ENCODE results near the gene SCART1.
"Not testable (repeated sequence)": the region's sequence is repeated elsewhere in the genome, so short reads cannot be mapped to it uniquely, and the experiment has no call there.

SCART1 gene

GRCh38 chr10:133453516-133454203, at the start of gene SCART1:
SCART1 (plus strand) TSS chr10:133453945; CDS start chr10:133453998, 53 bp downstream.
- no peak for DNase-seq

DNA sequence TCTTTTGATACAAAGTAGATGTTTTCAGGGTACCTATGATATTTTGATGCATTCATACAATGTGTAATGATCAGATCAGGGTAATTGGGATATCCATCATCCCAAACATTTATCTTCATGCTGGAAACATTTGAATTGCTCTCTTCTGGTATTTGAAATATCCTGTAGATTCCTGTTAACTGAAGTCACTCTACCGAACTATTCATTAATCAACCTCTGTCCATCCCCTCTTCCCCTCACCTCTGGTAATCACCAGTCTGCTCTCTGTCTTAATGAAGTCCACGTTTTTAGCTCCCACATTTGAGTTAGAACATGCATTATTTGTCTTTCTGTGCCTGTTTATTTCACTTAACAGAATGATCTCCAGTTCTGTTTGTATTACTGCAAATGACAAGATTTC, 48.5 kb upstream of the SCART1 start:
- no peak for DNase-seq

DNA sequence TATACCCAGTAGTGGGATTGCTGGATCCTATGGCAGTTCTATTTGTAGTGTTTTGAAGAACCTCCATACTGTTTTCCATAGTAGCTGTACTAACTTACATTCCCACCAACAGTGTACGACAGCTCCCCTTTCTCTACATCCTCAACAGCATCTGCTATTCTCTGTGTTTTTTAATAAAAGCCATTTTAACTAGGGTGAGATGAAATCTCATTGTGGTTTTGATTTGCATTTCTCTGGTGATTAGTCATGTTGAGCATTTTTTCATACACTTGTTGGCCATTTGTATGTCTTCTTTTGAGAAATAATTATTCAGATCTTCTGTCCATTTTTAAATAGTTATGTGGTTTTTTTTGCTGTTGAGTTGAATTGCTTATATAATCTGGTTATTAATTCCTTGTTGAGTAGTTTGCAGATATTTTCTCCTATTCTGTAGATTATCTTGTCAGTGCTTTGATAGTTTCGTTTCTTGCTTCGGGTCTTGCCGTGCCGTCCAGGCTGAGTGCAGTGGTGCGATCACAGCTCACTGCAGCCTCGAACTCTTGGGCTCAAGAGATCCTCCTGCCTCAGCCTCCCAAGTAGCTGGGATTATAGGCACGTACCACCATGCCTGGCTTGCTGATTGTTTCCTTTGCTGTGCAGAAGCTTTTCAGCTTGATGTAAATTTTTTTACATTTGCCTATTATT, 47.8 kb upstream of the SCART1 start:
- DNase-seq = no peak

- DNase-seq = no peak
Observed at GRCh38 chr10:133411523-133412380, 42.0 kb upstream of the SCART1 start.

GRCh38 chr10:133412381-133412711, 41.4 kb upstream of the SCART1 start:
- no peak for DNase-seq

DNA sequence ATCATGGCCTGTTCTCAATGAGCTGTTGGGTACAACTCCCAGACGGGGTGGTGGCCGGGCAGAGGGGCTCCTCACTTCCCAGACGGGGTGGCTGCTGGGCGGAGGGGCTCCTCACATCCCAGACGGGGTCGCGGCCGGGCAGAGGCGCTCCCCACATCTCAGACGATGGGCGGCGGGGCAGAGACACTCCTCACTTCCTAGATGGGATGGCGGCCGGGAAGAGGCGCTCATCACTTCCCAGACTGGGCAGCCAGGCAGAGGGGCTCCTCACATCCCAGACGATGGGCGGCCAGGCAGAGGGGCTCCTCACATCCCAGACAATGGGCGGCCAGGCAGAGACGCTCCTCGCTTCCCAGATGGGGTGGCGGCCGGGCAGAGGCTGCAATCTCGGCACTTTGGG, 39.3 kb upstream of the SCART1 start:
- not testable (repeated sequence) for DNase-seq

DNA sequence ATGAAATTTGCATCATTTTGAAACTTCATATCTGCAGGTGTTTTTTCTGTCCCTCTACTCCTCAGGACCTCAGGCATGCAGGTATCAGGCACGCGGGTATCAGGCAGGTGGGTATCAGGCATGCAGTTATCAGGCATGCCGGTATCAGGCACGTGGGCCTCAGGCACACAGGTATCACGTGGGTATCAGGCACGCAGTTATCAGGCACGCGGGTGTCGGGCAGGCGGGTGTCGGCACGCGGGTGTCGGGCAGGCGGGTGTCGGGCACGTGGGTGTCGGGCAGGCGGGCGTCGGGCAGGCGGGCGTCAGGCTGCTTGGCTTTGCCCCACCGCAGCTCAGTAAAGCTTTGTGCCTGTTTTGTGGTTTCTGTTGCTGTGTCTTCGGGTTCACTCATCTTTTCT, 38.0 kb upstream of the SCART1 start:
- DNase-seq = no peak

GRCh38 chr10:133418289-133418993, 35.3 kb upstream of the SCART1 start:
- no peak for DNase-seq

GRCh38 chr10:133419211-133419950, 34.4 kb upstream of the SCART1 start:
- no peak for DNase-seq

DNA sequence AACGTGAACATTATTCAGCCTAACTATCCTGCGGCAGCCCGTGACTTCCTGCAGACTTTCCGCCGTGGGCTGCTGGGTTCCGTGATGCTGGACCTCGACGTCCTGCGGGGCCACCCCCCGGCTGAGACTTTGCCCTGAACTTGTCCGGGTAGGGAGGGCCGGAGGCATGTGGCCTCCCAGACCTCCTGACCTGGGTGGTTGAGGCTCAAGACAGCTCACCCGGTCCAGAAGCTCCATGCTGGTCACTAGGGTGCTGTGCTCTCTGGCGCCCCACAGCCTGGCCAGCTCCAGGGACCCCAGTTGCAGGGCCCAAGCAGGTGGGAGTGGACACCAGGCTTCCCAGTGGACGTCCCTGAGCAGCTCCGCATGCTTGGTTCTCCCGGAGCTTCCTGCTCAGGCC, 33.7 kb upstream of the SCART1 start:
- no peak for DNase-seq

- DNase-seq = no peak
Observed at GRCh38 chr10:133420579-133420978, 33.2 kb upstream of the SCART1 start.

GRCh38 chr10:133421336-133422222, 32.2 kb upstream of the SCART1 start:
- no peak for DNase-seq

DNA sequence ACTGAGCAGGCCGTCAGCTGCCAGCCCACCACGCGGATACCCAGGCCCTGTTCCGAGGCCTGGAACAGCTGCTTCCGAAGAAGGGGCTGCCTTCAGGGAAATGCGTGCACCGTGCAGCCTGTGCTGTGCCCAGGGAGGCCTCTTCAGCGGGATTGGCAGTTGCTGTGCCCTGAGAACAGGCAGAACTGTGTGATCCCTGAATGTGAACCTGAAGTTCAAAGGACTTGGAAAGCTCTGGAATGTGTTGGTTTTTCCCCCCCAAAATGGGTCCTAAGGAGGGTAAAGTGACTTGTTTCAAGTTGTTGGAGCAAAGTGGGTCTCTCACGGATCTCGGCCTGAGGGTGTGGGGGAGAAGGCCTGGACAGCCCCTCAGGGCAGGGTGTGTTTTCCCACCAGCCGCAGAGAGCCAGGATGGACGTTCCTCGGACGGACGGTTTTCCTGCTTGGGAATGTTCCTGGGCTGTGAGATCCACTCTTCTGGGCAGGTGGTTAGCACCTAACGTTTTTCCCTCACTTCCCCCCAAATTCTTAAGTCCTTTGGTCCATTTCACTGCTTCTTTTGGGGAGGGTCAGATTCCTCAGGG, 31.4 kb upstream of the SCART1 start:
- no peak for DNase-seq

- no peak for DNase-seq
Observed at GRCh38 chr10:133422807-133423771, 30.7 kb upstream of the SCART1 start.

DNA sequence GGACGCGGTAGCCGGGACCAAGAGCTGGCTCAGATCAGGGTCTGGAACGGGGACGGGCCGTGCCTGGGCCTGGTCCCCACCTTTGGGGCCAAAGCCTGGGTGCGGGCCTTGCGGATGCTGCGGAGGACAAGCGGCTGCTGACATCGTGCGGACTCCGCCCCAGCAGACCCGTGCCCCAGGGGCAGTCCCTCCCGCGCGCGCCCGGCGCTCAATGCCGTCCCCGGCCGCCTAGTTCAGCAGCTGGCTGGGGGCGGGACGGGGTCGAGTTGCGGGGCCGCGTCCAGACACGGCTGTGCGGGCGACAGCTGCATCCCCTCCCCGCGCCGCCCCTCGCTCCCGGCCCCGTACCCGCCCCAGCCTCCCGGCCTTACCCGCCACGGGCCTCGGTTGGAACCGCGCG, 29.6 kb upstream of the SCART1 start:
- DNase-seq = not testable (repeated sequence)

GRCh38 chr10:133424601-133425000, 29.1 kb upstream of the SCART1 start, which contains the start of gene SPRN:
SPRN (minus strand) TSS chr10:133424625; CDS start chr10:133423681, 944 bp downstream.
- DNase-seq = not testable (repeated sequence)

GRCh38 chr10:133429571-133429970, 24.2 kb upstream of the SCART1 start:
- DNase-seq = not testable (repeated sequence)

DNA sequence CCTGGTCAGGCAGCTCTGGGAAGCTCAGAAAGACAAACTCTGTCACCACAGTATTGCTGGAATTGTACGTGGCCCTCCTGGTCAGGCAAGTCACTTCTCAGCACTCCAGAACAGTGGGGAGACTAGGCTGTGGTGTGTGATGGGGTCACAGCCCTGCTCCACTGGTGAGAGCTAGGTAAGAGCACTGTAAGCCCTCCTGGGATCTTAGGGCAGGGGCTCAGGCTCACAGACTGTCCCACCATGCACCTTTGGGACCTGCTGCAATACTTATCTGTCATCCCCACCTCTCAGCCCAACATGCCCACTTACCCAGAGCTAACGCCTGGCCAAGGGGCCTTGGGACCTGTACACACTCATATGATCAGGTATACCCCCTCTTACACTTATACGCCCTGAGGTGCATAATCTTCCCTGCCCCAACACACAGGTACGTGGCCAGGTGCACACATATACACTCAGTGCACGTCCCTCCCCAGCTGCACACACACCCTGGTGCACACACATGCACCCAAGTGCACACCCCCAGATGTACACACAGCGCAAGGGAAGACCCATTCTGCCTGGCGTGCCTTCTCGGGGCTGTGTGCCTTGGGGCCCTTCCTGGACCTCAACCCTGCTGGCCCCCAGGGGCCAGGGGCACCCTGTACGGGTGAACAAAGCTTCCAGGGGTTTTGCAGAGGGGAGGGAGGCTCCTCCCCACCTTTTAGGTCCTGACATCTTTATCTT, 21.7 kb upstream of the SCART1 start:
- DNase-seq = not testable (repeated sequence)

DNA sequence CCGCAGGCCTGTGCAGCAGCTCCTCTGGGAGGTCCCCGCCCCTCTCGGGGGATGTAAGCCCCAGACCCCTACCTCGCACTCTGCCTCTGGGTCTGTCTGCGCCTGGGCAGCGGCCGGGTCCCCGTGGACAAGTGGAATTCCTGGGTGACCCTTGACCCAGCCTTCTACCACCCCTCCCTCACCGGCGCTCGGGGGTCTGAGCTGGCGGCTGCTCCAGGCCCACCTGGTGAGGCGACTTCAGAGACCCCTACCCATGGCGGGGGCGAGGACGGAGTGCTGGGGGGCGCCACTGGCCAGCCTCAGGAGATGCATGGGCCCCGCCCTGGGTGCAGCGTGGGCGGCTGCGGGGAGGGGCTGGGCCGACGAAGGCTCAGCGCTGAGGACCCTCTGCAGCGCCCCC, 21.0 kb upstream of the SCART1 start:
- not testable (repeated sequence) for DNase-seq
